WTC11 (cell line): ENCODE measurements around the gene IPO13. TPM values are rescaled to one million over a fixed set of nuclear protein-coding genes. Genes with fewer than 3 reads are reported as not detected.

Experiments used
- ATF1 ChIP-seq: sonication (generic); formaldehyde crosslinking; IDR thresholded peaks from 2 replicates; pipeline ENCODE4 v1.8.1; 2023; ENCODE audit warnings: mild to moderate bottlenecking, moderate library complexity, missing genetic modification reagents
- E2F5 ChIP-seq: sonication (generic); formaldehyde crosslinking; IDR thresholded peaks from 2 replicates; pipeline ENCODE4 v1.8.1; 2022; ENCODE audit warnings: mild to moderate bottlenecking, moderate library complexity, missing genetic modification reagents
- FOXJ3 ChIP-seq: sonication (generic); formaldehyde crosslinking; IDR thresholded peaks from 2 replicates; pipeline ENCODE4 v1.9.0; 2021; ENCODE audit warnings: missing genetic modification reagents, mild to moderate bottlenecking, borderline replicate concordance
- FOXK1 ChIP-seq: sonication (generic); formaldehyde crosslinking; IDR thresholded peaks from 2 replicates; pipeline ENCODE4 v1.8.0; 2022; ENCODE audit warnings: mild to moderate bottlenecking, moderate library complexity, missing genetic modification reagents
- IRF1 ChIP-seq: sonication (generic); formaldehyde crosslinking; IDR thresholded peaks from 2 replicates; pipeline ENCODE4 v1.8.0; 2023; ENCODE audit warnings: missing genetic modification reagents
- MAX ChIP-seq: sonication (generic); formaldehyde crosslinking; IDR thresholded peaks from 2 replicates; pipeline ENCODE4 v1.8.0; 2022; ENCODE audit warnings: mild to moderate bottlenecking, missing genetic modification reagents
- NFATC4 ChIP-seq: fragments of 250-450 bp; sonication (Bioruptor Pico); IDR thresholded peaks from 2 replicates; pipeline ENCODE4 v1.9.0; 2021; ENCODE audit warnings: mild to moderate bottlenecking
- PRDM15 ChIP-seq: sonication (generic); formaldehyde crosslinking; IDR thresholded peaks from 2 replicates; pipeline ENCODE4 v1.8.0; 2022; ENCODE audit warnings: missing genetic modification reagents
- SOX15 ChIP-seq: fragments of 250-450 bp; sonication (Bioruptor Pico); IDR thresholded peaks from 2 replicates; pipeline ENCODE4 v1.9.0; 2021; ENCODE audit warnings: mild to moderate bottlenecking
- TEAD1 ChIP-seq: sonication (generic); formaldehyde crosslinking; IDR thresholded peaks from 2 replicates; pipeline ENCODE4 v1.8.0; 2022; ENCODE audit warnings: mild to moderate bottlenecking, missing genetic modification reagents
- TEAD4 ChIP-seq: sonication (generic); formaldehyde crosslinking; IDR thresholded peaks from 2 replicates; pipeline ENCODE4 v1.8.0; 2022; ENCODE audit warnings: mild to moderate bottlenecking, missing genetic modification reagents
- ZNF396 ChIP-seq: fragments of 250-450 bp; sonication (Bioruptor Pico); IDR thresholded peaks from 2 replicates; pipeline ENCODE4 v1.8.0; 2021; ENCODE audit warnings: mild to moderate bottlenecking, moderate library complexity, borderline replicate concordance
- ZNF532 ChIP-seq: fragments of 250-450 bp; sonication (Bioruptor Pico); IDR thresholded peaks from 2 replicates; pipeline ENCODE4 v1.9.0; 2021; ENCODE audit warnings: mild to moderate bottlenecking, borderline replicate concordance
- total RNA-seq: library from RNA; stranded (reverse); gene quantifications from 3 replicates; pipeline ENCODE4 v1.2.3, GENCODE V29; 2021
- TF ChIP-seq, protein P1 (sequence below): fragments of 250-450 bp; sonication (Bioruptor Pico); IDR thresholded peaks from 2 replicates; pipeline ENCODE4 v1.9.0; 2021; ENCODE audit warnings: mild to moderate bottlenecking
- TF ChIP-seq, protein P2 (sequence below): sonication (generic); formaldehyde crosslinking; IDR thresholded peaks from 2 replicates; pipeline ENCODE4 v1.8.0; 2023; ENCODE audit warnings: missing genetic modification reagents, mild to moderate bottlenecking, borderline replicate concordance
- TF ChIP-seq, protein P3 (sequence below): sonication (generic); formaldehyde crosslinking; IDR thresholded peaks from 2 replicates; pipeline ENCODE4 v1.8.1; 2023; ENCODE audit warnings: mild to moderate bottlenecking, moderate library complexity, missing genetic modification reagents
- TF ChIP-seq, protein P4 (sequence below): sonication (generic); formaldehyde crosslinking; IDR thresholded peaks from 2 replicates; pipeline ENCODE4 v1.8.1; 2022; ENCODE audit warnings: mild to moderate bottlenecking, missing genetic modification reagents, moderate library complexity, borderline replicate concordance

The IPO13 gene
- total RNA-seq, 1 experiment from 2014 or later, result 24.2 TPM

GRCh38 chr1:43933386-43934100 lies 13.2 kb upstream of the IPO13 start, which contains the start of gene ARTN (continued):
- no peak for TF ChIP-seq TEAD4
- peak; percentile 79 for TF ChIP-seq TEAD1 (CRISPR knock-in tag)
- no peak for TF ChIP-seq FOXJ3 (CRISPR knock-in tag)
- TF ChIP-seq, protein P1, sequence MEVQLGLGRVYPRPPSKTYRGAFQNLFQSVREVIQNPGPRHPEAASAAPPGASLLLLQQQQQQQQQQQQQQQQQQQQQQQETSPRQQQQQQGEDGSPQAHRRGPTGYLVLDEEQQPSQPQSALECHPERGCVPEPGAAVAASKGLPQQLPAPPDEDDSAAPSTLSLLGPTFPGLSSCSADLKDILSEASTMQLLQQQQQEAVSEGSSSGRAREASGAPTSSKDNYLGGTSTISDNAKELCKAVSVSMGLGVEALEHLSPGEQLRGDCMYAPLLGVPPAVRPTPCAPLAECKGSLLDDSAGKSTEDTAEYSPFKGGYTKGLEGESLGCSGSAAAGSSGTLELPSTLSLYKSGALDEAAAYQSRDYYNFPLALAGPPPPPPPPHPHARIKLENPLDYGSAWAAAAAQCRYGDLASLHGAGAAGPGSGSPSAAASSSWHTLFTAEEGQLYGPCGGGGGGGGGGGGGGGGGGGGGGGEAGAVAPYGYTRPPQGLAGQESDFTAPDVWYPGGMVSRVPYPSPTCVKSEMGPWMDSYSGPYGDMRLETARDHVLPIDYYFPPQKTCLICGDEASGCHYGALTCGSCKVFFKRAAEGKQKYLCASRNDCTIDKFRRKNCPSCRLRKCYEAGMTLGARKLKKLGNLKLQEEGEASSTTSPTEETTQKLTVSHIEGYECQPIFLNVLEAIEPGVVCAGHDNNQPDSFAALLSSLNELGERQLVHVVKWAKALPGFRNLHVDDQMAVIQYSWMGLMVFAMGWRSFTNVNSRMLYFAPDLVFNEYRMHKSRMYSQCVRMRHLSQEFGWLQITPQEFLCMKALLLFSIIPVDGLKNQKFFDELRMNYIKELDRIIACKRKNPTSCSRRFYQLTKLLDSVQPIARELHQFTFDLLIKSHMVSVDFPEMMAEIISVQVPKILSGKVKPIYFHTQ (CRISPR knock-in tag), result no peak
- TF ChIP-seq PRDM15 (CRISPR knock-in tag), result no peak
- TF ChIP-seq IRF1, result no peak
- TF ChIP-seq FOXK1 (CRISPR knock-in tag), result peak; percentile 29; the same call in 1 of the 2 replicates
- TF ChIP-seq, protein P2, sequence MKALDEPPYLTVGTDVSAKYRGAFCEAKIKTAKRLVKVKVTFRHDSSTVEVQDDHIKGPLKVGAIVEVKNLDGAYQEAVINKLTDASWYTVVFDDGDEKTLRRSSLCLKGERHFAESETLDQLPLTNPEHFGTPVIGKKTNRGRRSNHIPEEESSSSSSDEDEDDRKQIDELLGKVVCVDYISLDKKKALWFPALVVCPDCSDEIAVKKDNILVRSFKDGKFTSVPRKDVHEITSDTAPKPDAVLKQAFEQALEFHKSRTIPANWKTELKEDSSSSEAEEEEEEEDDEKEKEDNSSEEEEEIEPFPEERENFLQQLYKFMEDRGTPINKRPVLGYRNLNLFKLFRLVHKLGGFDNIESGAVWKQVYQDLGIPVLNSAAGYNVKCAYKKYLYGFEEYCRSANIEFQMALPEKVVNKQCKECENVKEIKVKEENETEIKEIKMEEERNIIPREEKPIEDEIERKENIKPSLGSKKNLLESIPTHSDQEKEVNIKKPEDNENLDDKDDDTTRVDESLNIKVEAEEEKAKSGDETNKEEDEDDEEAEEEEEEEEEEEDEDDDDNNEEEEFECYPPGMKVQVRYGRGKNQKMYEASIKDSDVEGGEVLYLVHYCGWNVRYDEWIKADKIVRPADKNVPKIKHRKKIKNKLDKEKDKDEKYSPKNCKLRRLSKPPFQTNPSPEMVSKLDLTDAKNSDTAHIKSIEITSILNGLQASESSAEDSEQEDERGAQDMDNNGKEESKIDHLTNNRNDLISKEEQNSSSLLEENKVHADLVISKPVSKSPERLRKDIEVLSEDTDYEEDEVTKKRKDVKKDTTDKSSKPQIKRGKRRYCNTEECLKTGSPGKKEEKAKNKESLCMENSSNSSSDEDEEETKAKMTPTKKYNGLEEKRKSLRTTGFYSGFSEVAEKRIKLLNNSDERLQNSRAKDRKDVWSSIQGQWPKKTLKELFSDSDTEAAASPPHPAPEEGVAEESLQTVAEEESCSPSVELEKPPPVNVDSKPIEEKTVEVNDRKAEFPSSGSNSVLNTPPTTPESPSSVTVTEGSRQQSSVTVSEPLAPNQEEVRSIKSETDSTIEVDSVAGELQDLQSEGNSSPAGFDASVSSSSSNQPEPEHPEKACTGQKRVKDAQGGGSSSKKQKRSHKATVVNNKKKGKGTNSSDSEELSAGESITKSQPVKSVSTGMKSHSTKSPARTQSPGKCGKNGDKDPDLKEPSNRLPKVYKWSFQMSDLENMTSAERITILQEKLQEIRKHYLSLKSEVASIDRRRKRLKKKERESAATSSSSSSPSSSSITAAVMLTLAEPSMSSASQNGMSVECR (CRISPR knock-in tag), result peak; percentile 69
- TF ChIP-seq NFATC4 (CRISPR knock-in tag), result no peak
- TF ChIP-seq, protein P3, sequence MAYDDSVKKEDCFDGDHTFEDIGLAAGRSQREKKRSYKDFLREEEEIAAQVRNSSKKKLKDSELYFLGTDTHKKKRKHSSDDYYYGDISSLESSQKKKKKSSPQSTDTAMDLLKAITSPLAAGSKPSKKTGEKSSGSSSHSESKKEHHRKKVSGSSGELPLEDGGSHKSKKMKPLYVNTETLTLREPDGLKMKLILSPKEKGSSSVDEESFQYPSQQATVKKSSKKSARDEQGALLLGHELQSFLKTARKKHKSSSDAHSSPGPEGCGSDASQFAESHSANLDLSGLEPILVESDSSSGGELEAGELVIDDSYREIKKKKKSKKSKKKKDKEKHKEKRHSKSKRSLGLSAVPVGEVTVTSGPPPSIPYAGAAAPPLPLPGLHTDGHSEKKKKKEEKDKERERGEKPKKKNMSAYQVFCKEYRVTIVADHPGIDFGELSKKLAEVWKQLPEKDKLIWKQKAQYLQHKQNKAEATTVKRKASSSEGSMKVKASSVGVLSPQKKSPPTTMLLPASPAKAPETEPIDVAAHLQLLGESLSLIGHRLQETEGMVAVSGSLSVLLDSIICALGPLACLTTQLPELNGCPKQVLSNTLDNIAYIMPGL (CRISPR knock-in tag), result peak; percentile 53; the same call in 1 of the 2 replicates
- peak; percentile 63; the same call in 1 of the 2 replicates for TF ChIP-seq E2F5 (CRISPR knock-in tag)
- TF ChIP-seq, protein P4, sequence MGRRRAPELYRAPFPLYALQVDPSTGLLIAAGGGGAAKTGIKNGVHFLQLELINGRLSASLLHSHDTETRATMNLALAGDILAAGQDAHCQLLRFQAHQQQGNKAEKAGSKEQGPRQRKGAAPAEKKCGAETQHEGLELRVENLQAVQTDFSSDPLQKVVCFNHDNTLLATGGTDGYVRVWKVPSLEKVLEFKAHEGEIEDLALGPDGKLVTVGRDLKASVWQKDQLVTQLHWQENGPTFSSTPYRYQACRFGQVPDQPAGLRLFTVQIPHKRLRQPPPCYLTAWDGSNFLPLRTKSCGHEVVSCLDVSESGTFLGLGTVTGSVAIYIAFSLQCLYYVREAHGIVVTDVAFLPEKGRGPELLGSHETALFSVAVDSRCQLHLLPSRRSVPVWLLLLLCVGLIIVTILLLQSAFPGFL (CRISPR knock-in tag), result no peak
- no peak for TF ChIP-seq ATF1 (CRISPR knock-in tag)
- TF ChIP-seq SOX15, result no peak
- TF ChIP-seq ZNF532 (CRISPR knock-in tag), result no peak
- no peak for TF ChIP-seq ZNF396 (CRISPR knock-in tag)
- peak; percentile 49; the same call in 1 of the 2 replicates for TF ChIP-seq MAX (CRISPR knock-in tag)
